MG63 (cell line): ENCODE measurements around the gene HSPA1L. TPM values are rescaled to one million over a fixed set of nuclear protein-coding genes. Genes with fewer than 3 reads are reported as not detected.
"Not testable (repeated sequence)": the region's sequence is repeated elsewhere in the genome, so short reads cannot be mapped to it uniquely, and the experiment has no call there.

Source experiments
- DNase-seq: peaks from one replicate; pipeline ENCODE4 v3.0.0-alpha.2; 2020
- H3K27me3 ChIP-seq: fragments of 250-450 bp; sonication (Bioruptor Pico); 2 replicates; pipeline ENCODE4 v1.5.1; 2020; ENCODE audit warnings: mild to moderate bottlenecking, moderate library complexity
- H3K36me3 ChIP-seq: fragments of 250-450 bp; sonication (Bioruptor Pico); 2 replicates; pipeline ENCODE4 v1.5.1; 2020; ENCODE audit warnings: mild to moderate bottlenecking, moderate library complexity
- H3K4me3 ChIP-seq: fragments of 250-450 bp; sonication (Bioruptor Pico); 2 replicates; pipeline ENCODE4 v1.5.1; 2020; ENCODE audit warnings: mild to moderate bottlenecking, moderate library complexity
- H3K9me3 ChIP-seq: fragments of 250-450 bp; sonication (Bioruptor Pico); 2 replicates; pipeline ENCODE4 v1.5.1; 2020; ENCODE audit warnings: mild to moderate bottlenecking, moderate library complexity
- total RNA-seq: library from RNA; depleted of rRNA; stranded (reverse); fragments of >200 nt; shearing (Covaris generic); gene quantifications from 2 replicates; pipeline ENCODE4 v1.2.3, GENCODE V29; 2014; ENCODE audit warnings: low replicate concordance

Gene HSPA1L
- total RNA-seq, 1 experiment from 2014 or later, result 0.33 TPM

- no peak for DNase-seq
- peaks cover 56% of the 10 kb centered on the region for H3K36me3 ChIP-seq
- no peaks in the 10 kb centered on the region for H3K27me3 ChIP-seq
- no peaks in the 10 kb centered on the region for H3K9me3 ChIP-seq
- H3K4me3 ChIP-seq, result no peak overlapping the region
These were observed 27.0 kb upstream of the HSPA1L start for GRCh38 chr6:31842053-31842452.

GRCh38 chr6:31839779-31840126 is 24.7 kb upstream of the HSPA1L start:
- peaks cover 70% of the 10 kb centered on the region for H3K36me3 ChIP-seq
- H3K9me3 ChIP-seq, DNase-seq, H3K4me3 ChIP-seq, H3K27me3 ChIP-seq: not testable (repeated sequence)

GRCh38 chr6:31838968-31839367 is 23.9 kb upstream of the HSPA1L start:
- Histone ChIP-seq H3K36me3 (peaks cover 70% of the 10 kb centered on the region), H3K4me3 (peak overlapping the region; percentile 91; the same call in 1 of the 2 replicates), H3K9me3 (no peaks in the 10 kb centered on the region), H3K27me3 (no peaks in the 10 kb centered on the region)
- DNase-seq, result no peak

GRCh38 chr6:31838114-31838553 is 23.1 kb upstream of the HSPA1L start:
- DNase-seq, H3K27me3 ChIP-seq, H3K9me3 ChIP-seq: not testable (repeated sequence)
- H3K36me3 ChIP-seq, result peaks cover 67% of the 10 kb centered on the region
- peak overlapping the region; percentile 91 for H3K4me3 ChIP-seq

- Histone ChIP-seq H3K9me3 (no peaks in the 10 kb centered on the region), H3K27me3 (no peaks in the 10 kb centered on the region), H3K36me3 (peaks cover 64% of the 10 kb centered on the region), H3K4me3 (peak overlapping the region; percentile 91)
- no peak for DNase-seq
These were observed 22.5 kb upstream of the HSPA1L start for GRCh38 chr6:31837369-31838113.

- H3K36me3 ChIP-seq, result peaks cover 59% of the 10 kb centered on the region
- H3K4me3 ChIP-seq, result peak overlapping the region; percentile 91
- no peaks in the 10 kb centered on the region for H3K9me3 ChIP-seq
- no peaks in the 10 kb centered on the region for H3K27me3 ChIP-seq
- DNase-seq, result no peak
These were observed 21.6 kb upstream of the HSPA1L start for GRCh38 chr6:31836474-31837368.

GRCh38 chr6:31836047-31836473 is 21.0 kb upstream of the HSPA1L start:
- Histone ChIP-seq H3K4me3 (peak overlapping the region; percentile 91), H3K9me3 (no peaks in the 10 kb centered on the region), H3K36me3 (peaks cover 54% of the 10 kb centered on the region), H3K27me3 (no peaks in the 10 kb centered on the region)
- DNase-seq, result no peak

GRCh38 chr6:31834367-31835250 is 19.5 kb upstream of the HSPA1L start:
- Histone ChIP-seq H3K9me3 (no peaks in the 10 kb centered on the region), H3K4me3 (peak overlapping the region; percentile 91), H3K36me3 (peaks cover 39% of the 10 kb centered on the region), H3K27me3 (no peaks in the 10 kb centered on the region)
- peak; percentile 83 for DNase-seq

- H3K9me3 ChIP-seq, result no peaks in the 10 kb centered on the region
- DNase-seq, result no peak
- peak overlapping the region; percentile 59 for H3K4me3 ChIP-seq
- H3K36me3 ChIP-seq, result peaks cover 9% of the 10 kb centered on the region
- no peaks in the 10 kb centered on the region for H3K27me3 ChIP-seq
These were observed 16.5 kb upstream of the HSPA1L start for GRCh38 chr6:31831350-31832215.

- DNase-seq, result no peak
- H3K27me3 ChIP-seq, result no peaks in the 10 kb centered on the region
- peaks cover 3% of the 10 kb centered on the region for H3K36me3 ChIP-seq
- peak overlapping the region; percentile 59 for H3K4me3 ChIP-seq
- no peaks in the 10 kb centered on the region for H3K9me3 ChIP-seq
These were observed 15.8 kb upstream of the HSPA1L start for GRCh38 chr6:31830886-31831335.

GRCh38 chr6:31829633-31830283 is 14.7 kb upstream of the HSPA1L start:
- H3K9me3 ChIP-seq, result no peaks in the 10 kb centered on the region
- no peaks in the 10 kb centered on the region for H3K27me3 ChIP-seq
- DNase-seq, result no peak
- H3K4me3 ChIP-seq, result peak overlapping the region; percentile 59
- peaks cover under 1% of the 10 kb centered on the region; the same call in 1 of the 2 replicates for H3K36me3 ChIP-seq

GRCh38 chr6:31827286-31828079 is 12.4 kb upstream of the HSPA1L start, which contains the start of gene HSPA1B:
Gene HSPA1B, plus strand, starts transcription at chr6:31827738. Its CDS starts 213 bp downstream, at chr6:31827951.
- H3K4me3 ChIP-seq, result peak within 1 kb of the TSS; percentile 65
- no peaks in the 10 kb centered on the region for H3K27me3 ChIP-seq
- DNase-seq, result peak; percentile 98
- no peaks in the 10 kb centered on the region for H3K36me3 ChIP-seq
- H3K9me3 ChIP-seq, result no peaks in the 10 kb centered on the region

- peak; percentile 87 for DNase-seq
- Histone ChIP-seq H3K36me3 (no peaks in the 10 kb centered on the region), H3K9me3 (no peaks in the 10 kb centered on the region), H3K27me3 (no peaks in the 10 kb centered on the region), H3K4me3 (peak overlapping the region; percentile 65)
These were observed 11.8 kb upstream of the HSPA1L start for GRCh38 chr6:31826793-31827285.

- no peaks in the 10 kb centered on the region for H3K9me3 ChIP-seq
- no peak for DNase-seq
- no peaks in the 10 kb centered on the region for H3K36me3 ChIP-seq
- no peak overlapping the region for H3K4me3 ChIP-seq
- no peaks in the 10 kb centered on the region for H3K27me3 ChIP-seq
These were observed 10.5 kb upstream of the HSPA1L start for GRCh38 chr6:31825553-31825952.
